GM21360 (cell line): ENCODE results near the gene KNDC1.
A peak's percentile ranks its signal among the peaks of the same experiment; 100 is the strongest.

Source experiments
- ATAC-seq: cut with Tn5 transposase; IDR thresholded peaks from one replicate; pipeline ENCODE4 v1.9.1; 2021; ENCODE audit warnings: mild to moderate bottlenecking, moderate library complexity; ENCODE audit not compliant: unreplicated experiment

Gene KNDC1

DNA sequence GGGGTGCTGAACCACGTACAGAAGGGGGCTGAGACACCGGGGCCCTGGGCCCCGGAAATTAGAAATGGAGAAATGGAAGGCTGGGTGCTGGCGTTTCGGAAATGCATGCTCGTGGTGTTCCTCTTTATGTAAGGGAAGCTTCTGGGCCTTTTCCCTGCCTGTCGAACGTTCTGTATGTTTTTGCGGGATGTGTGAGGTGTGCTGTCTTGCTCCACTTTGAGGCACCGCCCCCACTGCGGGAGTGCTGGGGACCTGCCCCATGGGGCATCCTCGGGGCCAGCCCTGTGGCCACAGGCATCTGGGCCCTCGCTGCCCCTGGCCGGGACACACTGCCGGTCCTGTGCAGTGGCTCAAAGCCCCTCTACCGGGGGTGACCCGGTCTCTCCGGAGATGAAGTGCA is 75.9 kb downstream of the KNDC1 start:
- no peak for ATAC-seq

GRCh38 chr10:133236401-133237240 is 76.6 kb downstream of the KNDC1 start:
- ATAC-seq: no peak

GRCh38 chr10:133237241-133237587 is 77.2 kb downstream of the KNDC1 start:
- ATAC-seq: no peak

GRCh38 chr10:133237588-133238465 is 77.8 kb downstream of the KNDC1 start, which contains the start of gene VENTX:
VENTX (plus strand) TSS chr10:133237855; CDS start chr10:133237915, 60 bp downstream.
- ATAC-seq: no peak

DNA sequence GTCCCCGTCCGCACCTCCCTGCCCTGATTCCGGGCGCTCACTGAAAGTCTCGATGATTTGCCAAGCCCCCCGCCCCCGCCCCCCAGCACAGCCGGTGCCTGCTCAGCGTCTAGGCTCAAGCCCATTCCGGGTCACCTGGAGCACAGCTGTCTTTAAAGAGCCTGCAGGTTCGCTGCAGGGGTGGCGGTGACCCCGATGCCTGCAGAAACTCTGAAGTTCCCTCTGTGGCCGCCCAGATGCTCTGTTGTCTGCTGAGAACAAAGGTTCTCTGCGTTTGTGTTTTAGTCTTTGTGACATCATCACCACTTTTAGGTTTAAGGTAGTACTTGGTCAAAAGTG is 78.4 kb downstream of the KNDC1 start:
- ATAC-seq: no peak

- ATAC-seq: no peak
These were observed 80.0 kb downstream of the KNDC1 start for GRCh38 chr10:133239990-133240389.

DNA sequence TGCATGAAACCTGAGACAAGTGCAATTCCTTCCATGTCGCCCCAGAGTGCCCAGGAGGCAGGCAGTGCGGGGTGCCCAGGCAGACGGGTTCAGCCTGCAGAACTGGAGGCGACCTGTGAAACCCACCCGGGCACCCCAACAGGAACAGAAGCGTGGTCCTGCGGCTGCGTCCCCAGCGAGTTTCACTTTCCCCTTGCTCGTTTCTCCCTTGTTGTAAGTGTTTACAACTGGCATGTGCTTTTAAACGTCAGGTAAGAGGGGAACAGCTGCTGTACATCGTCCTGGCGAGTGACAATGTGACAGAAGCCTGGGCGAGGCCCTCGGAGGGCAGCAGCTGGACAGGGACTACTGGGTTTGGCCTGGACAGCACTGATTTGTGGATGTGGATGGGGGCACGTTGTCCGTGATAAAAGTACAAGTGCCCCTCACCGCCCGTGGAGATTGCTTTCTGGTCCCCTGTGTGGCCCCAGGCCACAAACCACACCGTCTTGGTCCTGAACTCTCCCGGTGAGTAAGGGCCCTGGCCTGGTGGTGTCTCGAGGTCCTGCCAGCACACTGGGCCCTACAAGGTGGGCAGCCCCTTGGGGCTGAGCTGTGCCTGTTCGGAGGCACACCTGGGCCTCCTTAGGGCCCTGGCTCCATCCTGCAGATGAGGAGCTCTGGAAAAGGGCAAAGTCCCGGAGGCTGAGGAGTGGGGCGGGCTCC is 81.6 kb downstream of the KNDC1 start:
- peak; percentile 42 for ATAC-seq

- ATAC-seq: no peak
These were observed 82.8 kb downstream of the KNDC1 start for GRCh38 chr10:133242611-133243356.

DNA sequence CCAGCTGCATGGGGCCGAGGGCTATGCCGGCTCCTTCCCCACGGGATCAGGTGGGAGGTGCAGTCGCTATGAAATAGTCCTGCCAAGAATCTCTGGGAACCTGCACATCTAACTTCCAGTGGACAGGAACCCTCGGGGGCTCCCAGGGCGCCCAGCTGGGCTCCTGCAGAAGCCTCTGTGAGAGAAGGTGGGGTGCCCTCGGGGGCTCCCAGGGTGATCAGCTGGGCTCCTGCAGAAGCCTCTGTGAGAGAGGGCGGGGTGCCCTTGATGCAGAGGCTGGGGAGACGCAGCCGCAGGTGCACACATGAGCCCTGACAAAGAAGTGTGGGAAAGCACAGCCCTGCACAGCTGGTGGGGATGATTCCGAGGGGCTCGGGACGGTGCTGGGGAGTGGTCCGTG is 83.6 kb downstream of the KNDC1 start:
- no peak for ATAC-seq

DNA sequence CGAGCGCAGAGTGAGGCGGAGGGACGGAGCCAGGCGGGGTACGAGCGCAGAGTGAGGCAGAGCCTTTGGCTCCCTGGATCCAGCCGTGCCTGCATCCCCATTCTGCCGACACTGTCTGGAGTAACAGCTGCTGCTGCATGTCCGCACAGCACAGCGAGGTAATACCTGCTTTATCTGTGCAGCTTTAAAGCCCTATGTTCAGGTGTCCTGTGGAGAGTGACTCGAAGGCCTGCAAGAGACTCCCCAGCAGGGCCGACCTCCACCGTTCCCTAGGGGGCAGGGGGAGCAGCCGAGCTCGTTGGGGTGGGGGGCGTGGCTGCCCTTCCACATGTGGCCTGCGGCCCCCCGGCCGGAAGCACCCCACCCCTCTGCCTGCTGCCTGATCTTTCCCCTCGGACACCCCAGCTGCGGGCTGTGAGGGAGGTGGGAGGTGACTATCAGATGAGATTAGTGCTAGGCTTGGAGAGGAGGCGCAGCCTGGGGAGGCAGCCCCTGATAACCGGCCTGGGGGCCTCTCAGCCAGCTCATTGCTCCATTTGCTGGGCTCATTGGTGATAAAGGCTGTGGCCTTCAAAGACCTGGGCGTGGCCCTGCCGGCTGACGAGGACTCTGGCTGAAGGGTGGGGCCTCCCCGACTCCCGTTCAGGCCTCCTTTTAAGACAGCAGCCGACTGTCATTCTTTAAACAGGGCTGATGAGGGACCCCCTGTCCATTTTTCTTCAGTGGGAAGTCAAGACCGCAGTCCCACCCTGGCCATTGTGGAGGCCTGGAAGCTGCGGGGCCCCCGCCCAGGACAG is 85.6 kb downstream of the KNDC1 start:
- ATAC-seq: no peak

GRCh38 chr10:133246236-133246626 is 86.2 kb downstream of the KNDC1 start:
- no peak for ATAC-seq

- no peak for ATAC-seq
These were observed 87.8 kb downstream of the KNDC1 start for GRCh38 chr10:133247681-133248333.

DNA sequence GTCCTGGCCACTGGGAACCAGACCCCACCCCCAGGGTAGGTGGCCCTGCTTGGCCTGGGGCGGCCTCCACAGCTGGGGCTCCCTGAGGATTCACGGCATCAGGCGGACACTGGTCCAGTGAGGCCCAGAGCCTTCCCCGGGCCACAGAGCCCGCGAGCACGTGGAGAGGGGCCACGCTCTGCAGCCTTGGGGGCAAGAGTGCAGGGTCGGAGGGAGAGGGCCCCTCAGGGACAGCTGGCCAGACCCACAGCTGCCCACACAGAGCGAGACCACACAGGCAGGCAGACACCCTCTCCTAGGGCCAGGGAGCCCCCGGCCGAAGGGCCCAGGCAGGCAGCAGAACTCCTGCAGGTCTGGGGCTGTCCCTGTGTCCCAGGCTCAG is 88.3 kb downstream of the KNDC1 start:
- ATAC-seq: no peak

DNA sequence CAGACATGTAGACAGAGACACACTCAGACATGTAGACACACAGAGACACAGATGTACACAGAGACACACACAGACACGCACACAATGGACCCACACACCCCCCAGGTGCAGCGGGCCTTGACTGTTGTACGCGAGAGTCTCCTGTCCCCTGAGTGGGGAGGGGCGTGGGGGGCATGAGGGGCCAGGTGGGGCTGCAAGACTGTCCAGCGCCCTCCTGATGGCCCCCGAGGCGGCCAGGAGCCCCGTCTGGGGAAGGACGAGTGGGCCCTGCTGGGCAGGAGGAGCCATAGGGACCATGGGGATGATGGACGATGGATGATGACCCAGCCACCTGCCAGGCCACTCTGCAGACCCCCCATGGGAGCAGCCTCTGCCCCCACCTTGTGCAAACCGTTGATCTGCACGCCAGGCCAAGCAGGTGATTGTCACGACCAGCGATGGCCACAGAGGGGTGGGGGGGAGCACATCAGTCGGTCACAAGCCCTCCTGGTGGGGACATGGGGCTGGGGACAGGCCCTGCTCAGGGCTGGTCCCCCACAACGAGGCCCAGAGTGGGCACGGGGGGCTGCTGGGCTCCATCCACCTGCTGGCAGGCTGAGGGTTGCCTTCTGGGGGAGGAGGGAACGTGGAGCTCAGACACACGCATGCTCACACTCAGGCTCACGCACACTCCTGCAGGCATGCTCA is 89.2 kb downstream of the KNDC1 start:
- no peak for ATAC-seq

GRCh38 chr10:133249975-133250754 is 90.1 kb downstream of the KNDC1 start:
- ATAC-seq: no peak

DNA sequence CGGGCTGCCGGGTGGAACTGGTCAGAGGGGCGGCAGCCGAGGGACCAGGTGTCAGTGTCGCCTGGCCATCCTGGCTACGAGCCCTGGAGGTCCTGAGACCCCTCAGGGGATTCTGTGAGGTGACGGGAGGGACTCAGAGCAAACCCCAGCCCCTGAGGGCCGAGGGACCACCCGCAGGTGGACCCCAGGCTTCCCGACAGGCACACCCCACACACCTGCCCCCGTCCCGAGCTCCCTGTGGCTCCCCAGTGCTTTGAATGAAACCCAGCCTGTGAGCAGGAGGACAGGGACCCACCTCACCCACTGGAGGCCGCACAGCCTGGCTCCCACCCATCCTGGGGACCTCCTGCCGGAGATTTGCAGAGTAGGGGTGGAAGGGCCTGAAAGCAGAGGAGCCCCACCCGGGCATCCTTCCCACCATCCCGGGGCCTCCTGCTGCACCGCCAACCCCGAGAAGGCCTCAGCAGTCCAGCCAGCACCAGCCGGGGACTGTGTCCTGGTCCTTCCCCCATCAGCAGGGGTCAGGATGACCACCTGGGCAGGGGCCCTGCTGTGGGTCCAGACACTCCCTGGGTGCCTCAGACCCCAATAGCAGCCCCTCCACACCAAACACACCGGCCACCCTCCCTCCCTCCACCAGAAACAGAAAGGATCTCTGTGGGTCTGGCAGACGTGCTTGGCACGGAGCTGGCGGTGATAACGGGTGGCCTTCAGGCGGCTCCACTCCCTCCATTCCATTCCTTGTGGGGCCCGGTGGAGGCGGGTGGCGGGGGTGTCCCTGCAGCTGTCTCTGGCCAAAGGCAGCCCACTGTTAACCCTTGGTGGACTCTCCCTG is 91.6 kb downstream of the KNDC1 start:
- no peak for ATAC-seq

DNA sequence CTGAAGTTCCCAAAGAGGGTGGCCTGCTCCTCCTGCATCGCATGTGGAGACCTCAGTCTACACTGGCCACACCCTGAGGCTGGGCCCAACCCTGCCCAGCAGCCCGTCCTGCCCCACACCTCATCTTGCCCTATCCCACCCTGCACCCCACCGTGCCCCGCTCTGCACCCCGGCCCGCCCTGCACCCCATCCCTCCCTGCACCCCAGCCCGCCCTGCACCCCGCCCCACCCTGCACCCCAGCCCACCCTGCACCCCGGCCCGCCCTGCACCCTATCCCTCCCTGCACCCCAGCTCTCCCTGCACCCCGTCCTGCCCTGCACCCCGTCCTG is 92.2 kb downstream of the KNDC1 start:
- ATAC-seq: no peak
